DMS153 treated with DMSO at 0.1 percent for 48 hours (cell line): ENCODE results near the gene IFNL1.
"Not testable (repeated sequence)": the region's sequence is repeated elsewhere in the genome, so short reads cannot be mapped to it uniquely, and the experiment has no call there.

Experiments
- DNase-seq: peaks from one replicate; lab custom pipeline; 2025; ENCODE audit not compliant: unreplicated experiment; lab: John Stamatoyannopoulos, UW

IFNL1 gene

GRCh38 chr19:39328046-39328705 lies 32.0 kb downstream of the IFNL1 start:
- no peak for DNase-seq

- DNase-seq, result no peak
Observed at GRCh38 chr19:39329948-39330347, 33.7 kb downstream of the IFNL1 start.

- DNase-seq, result no peak
Observed at GRCh38 chr19:39332293-39332692, 36.1 kb downstream of the IFNL1 start.

DNA sequence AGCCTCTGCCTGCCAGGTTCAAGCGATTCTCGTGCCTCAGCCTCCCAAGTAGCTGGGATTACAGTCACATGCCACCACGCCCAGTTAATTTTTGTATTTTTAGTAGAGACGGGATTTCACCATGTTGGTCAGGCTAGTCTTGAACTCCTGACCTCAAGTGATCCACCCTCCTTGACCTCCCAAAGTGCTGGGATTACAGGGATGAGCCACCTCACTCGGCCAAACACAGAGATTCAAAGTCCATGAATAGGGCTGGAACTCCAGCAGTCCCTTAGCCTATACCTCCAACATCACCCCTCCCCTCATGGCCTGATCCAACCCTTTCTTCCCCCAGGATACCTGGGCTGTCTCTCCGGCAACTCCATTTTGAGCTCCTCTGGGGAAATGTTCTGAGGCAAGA lies 36.5 kb downstream of the IFNL1 start:
- not testable (repeated sequence) for DNase-seq

DNA sequence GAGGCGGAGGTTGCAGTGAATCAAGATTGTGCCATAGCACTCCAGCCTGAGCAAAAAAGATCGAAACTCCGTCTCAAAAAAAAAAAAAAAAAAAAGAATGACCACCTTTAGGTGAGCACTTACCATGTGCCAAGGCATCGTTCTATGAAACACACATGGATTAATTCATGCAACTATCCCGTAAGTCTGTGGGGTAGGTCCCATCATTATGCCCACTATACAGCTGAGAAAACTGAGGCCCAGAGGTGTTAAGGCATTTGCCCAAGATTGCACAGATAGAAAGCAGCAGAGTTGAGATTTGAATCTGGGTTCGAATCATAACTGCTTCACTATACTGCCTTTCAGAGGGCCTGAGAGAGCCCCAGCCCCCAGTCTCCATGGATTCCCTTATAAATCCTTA lies 37.3 kb downstream of the IFNL1 start:
- no peak for DNase-seq

DNA sequence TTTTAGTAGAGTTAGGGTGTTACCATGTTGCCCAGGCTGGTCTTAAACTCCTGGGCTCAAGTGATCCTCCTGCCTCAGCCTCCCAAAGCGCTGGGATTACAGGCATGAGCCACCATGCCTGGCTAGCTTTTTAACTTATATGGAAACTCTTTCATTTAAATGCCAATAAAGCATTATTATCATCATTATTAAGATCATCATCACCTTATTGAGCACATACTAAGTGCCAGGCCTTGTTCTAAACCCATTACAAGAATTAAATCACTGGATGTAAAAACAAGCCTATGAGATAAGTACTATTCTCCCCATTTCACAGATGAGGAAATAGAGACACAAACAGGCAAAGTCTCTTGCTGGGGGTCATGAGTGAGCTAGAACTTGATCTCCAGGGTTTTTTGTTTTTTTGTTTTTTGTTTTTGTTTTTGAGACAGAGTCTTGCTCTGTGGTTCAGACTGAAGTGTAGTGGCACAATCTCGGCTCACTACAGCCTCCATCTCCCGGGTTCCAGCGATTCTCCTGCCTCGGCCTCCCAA lies 38.3 kb downstream of the IFNL1 start:
- no peak for DNase-seq

DNA sequence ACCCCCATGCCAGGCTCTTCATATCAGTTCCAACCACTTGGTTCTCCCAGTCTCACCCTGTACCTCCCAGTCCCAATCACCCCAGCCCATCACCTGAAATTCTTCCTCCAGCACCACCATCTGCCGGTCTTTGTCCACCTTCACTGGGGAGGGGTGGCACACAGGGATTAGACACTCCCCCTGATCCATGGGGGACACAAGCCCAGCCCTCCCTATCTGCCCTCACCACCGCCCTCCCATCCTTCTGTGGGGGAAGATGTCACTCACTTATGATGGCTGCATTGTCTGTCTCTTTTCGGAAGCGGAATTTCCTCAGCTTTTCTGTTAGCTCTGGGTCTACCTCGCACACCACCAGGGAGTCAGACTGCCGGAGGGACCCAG lies 39.0 kb downstream of the IFNL1 start:
- DNase-seq, result no peak

DNA sequence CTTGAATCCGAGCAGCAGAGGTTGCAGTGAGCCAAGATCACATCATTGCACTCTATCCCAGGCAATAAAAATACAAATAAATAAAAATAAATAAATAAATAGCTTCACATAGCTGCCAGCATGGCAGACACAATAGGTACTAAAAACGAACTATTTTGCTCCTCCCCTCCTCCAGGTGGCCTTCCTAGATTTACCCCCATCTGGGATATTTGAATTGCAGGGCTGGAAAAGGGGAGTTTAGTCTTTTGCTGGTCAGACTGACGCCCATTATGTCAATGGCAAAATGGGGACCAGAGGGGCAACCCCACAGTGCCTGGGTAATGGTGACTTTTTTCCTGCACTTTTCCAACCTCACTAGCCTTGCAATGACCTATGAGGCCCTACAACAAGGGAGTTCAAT lies 40.3 kb downstream of the IFNL1 start:
- no peak for DNase-seq

DNA sequence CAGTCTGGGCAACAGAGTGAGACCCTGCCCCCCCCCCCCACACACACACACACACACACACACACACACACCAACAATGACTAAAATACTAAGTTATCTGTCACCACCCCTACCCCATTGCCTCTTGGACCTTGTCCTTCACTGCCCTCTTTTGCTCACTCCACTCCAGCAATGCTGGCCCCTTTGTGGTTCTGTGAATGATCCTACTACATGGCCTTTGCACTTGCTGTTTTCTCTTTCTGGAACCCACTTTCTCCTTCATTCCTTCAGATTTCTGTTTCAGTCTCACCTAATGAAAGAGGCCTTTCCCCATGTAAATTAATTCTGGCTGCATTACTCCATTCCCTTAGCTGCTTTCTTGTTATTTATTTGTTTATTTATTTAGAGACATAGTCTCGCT lies 43.5 kb downstream of the IFNL1 start:
- no peak for DNase-seq

GRCh38 chr19:39340156-39340555 lies 43.9 kb downstream of the IFNL1 start:
- DNase-seq, result not testable (repeated sequence)

DNA sequence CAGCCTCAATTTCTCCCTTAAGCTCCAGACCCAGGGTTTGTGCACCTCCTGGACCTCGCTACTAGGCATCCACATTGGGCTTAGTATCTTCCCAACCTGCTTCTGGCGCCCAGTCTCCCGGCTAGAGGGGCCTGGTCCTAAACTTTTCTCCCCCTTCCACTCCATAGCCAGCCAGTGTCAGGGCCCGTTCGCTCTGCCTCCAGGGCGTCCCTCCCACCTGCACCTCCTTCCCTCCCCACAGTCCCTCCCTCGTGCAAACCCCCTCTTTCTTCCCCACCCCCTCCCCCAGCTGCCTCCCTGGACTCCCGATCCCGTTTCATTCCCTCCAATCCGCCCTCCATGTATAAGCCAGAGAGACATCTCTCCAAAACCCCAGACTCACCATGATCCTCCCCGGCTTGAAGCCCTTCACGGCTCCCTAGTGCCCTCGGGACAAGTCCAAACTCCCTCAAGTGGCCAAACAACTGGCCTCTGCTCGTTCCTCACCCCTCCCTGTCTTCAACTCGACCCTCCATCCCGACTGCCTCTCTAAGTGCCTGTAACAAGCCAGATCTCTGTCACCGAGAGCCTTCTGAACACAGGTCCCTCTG lies 45.0 kb downstream of the IFNL1 start:
- DNase-seq, result no peak

DNA sequence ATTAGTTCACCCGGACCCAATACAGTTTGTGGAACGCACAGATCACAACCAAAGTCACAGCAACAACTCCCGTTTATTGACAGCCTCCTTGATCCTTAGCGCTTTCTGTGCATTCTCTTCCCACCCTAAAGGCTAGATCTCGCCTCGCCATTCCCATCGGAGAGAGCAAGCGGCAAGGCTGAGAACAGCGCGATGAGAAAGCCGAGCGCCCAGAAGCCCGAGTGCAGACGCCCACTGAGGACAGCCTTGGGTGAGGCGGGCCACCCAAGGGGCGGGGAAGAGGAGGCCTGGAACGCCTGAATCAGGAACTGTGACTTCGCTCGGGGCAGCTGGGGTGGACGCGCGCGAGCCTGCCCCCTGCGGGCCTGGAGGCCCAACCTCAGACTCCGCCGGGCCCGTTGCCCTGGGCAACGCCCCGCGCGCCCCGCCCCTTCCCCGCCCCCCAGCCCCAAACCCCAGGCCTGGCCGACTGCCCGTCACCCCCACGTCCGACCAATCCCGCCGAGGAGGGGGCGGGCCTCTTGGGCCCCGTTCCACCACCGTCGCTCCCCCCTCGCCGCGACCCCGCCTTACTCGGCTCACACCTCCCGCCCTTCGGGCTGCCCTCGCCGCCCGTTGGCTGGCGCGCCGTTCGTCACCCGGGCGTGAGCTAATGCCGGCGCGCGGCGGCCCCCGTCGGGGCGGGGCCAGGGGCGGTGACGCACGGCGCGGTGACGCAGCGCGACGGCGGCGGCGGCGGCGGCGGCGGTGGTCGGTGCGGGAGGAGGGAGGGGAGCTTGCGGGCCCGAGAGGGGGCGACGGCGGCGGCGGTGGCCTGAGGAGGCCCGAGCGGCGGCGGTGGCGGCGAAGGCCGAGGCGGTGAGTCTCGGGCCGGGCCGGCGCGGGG lies 45.8 kb downstream of the IFNL1 start, which contains the start of gene SAMD4B:
Gene SAMD4B, plus strand, starts transcription at position 703 of the 886 bp plus-strand sequence. CDS start 14,473 bp downstream, outside the sequence.
- DNase-seq, result peak; percentile 93

DNA sequence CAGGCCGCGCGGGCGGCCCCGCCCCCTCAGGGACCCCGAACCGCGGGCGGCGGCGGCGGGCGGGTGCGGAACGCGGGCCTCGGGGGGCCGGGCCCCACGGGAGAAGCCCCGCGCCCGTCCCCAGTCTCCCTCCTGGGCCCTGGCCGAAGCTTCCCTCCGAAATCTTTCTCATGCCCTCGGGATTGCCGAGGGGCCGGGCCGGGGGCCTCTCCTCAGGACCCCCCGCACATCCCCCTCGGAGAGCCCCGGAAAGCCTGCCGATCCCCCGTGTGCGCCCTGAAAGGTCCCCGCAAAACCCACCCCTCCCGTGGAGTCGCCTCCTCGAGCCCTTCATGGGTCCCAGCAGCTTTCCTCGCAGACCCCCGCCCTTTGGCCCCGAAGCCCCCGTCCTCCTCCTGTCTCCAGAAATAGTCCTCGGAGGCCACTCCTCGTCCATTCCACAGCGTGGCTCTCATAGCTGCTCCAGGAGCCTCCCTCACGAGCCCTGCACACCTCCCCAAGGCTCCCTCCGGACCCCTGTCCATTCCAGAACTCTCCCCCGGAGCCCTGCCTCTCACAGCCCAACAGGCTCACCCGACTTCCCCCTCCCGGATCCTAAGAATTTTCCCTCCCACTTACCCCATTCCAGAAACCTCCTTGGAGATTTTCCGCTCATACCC lies 46.6 kb downstream of the IFNL1 start:
- no peak for DNase-seq

DNA sequence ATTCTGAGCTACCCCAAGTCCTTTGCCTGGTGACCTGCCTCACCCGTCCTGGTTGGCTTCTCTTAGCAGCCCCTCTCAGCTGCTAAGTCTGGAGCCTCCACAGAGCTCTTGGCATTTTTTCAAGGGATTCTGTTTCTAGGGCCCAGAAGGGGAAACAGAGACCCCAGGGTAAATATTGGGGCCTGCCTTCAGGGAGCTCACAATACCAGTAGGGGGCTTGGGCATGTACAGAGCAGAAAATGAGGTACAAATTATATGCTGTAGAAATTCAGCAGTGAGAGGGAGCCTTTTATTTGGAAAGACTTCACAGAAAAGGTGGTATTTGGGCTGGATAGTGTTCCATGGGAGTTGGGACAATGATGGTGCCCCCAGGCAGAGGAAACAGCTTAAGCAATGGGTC lies 49.7 kb downstream of the IFNL1 start:
- DNase-seq, result no peak

DNA sequence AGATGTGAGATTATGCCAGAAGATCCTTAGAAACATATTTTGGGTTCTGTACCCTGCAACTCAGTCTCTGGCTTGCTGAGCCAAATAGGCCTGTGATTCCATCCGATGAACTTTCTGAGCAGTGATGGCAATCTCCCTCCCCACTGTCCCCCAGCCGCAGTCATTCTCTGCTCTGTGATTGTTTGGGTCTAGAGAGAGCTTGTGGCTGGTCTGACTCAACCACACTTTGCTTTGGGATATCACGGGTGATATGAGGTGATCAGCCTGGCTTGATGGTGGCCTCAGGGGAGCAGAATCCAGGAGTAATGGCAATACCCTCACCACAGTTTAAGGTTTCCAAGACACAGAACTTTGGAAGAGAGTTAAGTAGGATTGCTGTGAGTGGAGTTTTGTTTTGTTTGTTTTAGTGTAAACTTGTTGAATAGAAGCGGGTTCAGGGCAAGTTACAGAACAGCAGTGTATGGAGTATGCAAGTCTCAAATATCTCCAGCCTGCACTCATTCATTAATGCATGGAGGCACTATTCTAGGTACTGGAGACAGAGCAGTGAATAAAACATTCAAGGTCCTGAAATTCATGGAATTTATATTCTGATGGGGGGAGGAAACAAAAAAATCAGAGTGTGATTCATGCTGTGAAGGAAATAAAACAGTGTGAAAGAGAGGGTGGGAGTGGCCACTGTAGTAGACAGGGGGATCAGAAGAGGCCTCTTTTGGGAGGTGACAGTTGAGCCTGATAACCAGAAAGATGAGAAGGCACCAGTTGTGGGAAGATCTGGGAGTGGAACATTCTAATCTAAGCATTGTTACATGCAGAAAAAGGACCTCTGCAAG lies 51.3 kb downstream of the IFNL1 start:
- no peak for DNase-seq
